Spleen (tissue), 7 donors: ENCODE measurements around the gene SETD4.

Experiments used
- POLR2AphosphoS5 ChIP-seq, 3 donors: sonication (generic); formaldehyde crosslinking; IDR thresholded peaks; one replicate each; pipeline ENCODE4 v1.5.1; 2017; ENCODE audit warnings: antibody characterized with exemption in 3 of 3
- TF ChIP-seq, protein P1 (sequence below), 11 experiments: fragments of 200-600 bp in 7 of 11; fragments of 450-650 bp in 4 of 11; sonication (generic) in 4 of 11; IDR thresholded peaks in 8 of 11; conservative IDR thresholded peaks in 3 of 11; 1 replicate in 7 of 11; 2 replicates in 4 of 11; pipeline versions ENCODE4 v1.4.0 to v1.8.0; 2016 to 2021; ENCODE audit warnings: antibody characterized with exemption in 11 of 11, inconsistent platforms in 4 of 11, mild to moderate bottlenecking in 1 of 11
- donor health status: DM: no; HTN: no; CAD: no; lungs with moderate emphysema.
- donor health status: DM: no; HTN: no; CAD: no.
- donor health status: DM: no; HTN: no; CAD: no.

DNA sequence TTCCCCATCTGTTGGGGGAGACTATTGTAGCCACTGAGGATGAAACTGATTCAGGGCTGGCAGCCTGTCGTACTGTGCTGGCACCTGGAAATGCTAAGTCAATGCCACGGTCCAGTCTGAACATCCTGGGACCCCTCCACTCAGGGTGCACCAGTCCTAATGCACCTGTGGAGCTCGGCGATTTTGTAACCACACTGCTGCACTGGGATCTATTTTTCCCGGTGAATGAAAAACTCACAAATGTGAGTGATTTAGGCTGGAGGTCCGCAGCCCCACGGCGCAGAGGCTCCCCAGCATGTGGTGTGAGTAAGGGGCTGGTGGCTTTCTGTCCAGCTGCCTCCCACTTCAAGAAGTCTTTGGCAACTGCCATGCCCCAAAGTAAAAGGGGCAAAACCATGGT lies 35.5 kb downstream of the SETD4 start:
- TF ChIP-seq, protein P1, sequence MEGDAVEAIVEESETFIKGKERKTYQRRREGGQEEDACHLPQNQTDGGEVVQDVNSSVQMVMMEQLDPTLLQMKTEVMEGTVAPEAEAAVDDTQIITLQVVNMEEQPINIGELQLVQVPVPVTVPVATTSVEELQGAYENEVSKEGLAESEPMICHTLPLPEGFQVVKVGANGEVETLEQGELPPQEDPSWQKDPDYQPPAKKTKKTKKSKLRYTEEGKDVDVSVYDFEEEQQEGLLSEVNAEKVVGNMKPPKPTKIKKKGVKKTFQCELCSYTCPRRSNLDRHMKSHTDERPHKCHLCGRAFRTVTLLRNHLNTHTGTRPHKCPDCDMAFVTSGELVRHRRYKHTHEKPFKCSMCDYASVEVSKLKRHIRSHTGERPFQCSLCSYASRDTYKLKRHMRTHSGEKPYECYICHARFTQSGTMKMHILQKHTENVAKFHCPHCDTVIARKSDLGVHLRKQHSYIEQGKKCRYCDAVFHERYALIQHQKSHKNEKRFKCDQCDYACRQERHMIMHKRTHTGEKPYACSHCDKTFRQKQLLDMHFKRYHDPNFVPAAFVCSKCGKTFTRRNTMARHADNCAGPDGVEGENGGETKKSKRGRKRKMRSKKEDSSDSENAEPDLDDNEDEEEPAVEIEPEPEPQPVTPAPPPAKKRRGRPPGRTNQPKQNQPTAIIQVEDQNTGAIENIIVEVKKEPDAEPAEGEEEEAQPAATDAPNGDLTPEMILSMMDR (IDR thresholded peaks at IDR 0.05 in 8 of 11, conservative IDR thresholded peaks at IDR 0.05 in 3 of 11): no peak
- TF ChIP-seq POLR2AphosphoS5 (IDR thresholded peaks at IDR 0.05): no peak
